Left ventricle myocardium inferior (tissue), 1 donor: Measurements from ENCODE around the gene ANO3. TPM values are rescaled to one million over a fixed set of nuclear protein-coding genes. Genes with fewer than 3 reads are reported as not detected.

Experiments used
- DNase-seq: peaks from one replicate; pipeline ENCODE4 v3.0.0-alpha.2; 2020
- H3K27ac ChIP-seq: fragments of 200-600 bp; replicated peaks from 2 replicates; pipeline ENCODE4 v1.8.0; 2021
- H3K27me3 ChIP-seq: fragments of 200-600 bp; 2 replicates; pipeline ENCODE4 v1.8.0; 2021; ENCODE audit warnings: low read depth
- H3K36me3 ChIP-seq: fragments of 200-600 bp; 2 replicates; pipeline ENCODE4 v1.8.0; 2021
- H3K4me1 ChIP-seq: fragments of 200-600 bp; 2 replicates; pipeline ENCODE4 v1.8.0; 2021
- H3K4me3 ChIP-seq: fragments of 200-600 bp; 2 replicates; pipeline ENCODE4 v1.8.0; 2021; ENCODE audit warnings: mild to moderate bottlenecking, moderate library complexity
- H3K9me3 ChIP-seq: fragments of 200-600 bp; replicated peaks from 2 replicates; pipeline ENCODE4 v1.8.0; 2021
- CTCF ChIP-seq: fragments of 200-600 bp; IDR thresholded peaks from 2 replicates; pipeline ENCODE4 v1.8.0; 2021; ENCODE audit warnings: antibody characterized with exemption, mild to moderate bottlenecking, borderline replicate concordance
- intact Hi-C: fragments of 100-400 bp; cut with micrococcal nuclease; formaldehyde crosslinking; loops from one replicate; pipeline ENCODE4 v1.11.0; 2022
- total RNA-seq: library from RNA; stranded (reverse); fragmentation: NEBNext Ultra II Directional; extraction: Animal tissue kit (Norgen Biotek cat#: 25700); gene quantifications from one replicate; pipeline ENCODE4 v1.2.1, GENCODE V29; 2021
- donor health status: DM: no; HTN: yes; CAD: no; lungs with severe emphysema.

ANO3 gene
- total RNA-seq, 1 donor from 2014 or later, result not detected

- TF ChIP-seq CTCF, result no peak
- DNase-seq, result no peak
- no peaks in the 10 kb centered on the region for H3K36me3 ChIP-seq
- H3K9me3 ChIP-seq, result no peaks in the 10 kb centered on the region
- no peak overlapping the region for H3K4me3 ChIP-seq
- intact Hi-C loops, result no loop called here
- no peak overlapping the region for H3K27ac ChIP-seq
- no peaks in the 10 kb centered on the region for H3K4me1 ChIP-seq
- H3K27me3 ChIP-seq, result no peaks in the 10 kb centered on the region
Observed at GRCh38 chr11:26677566-26677965, 345.6 kb downstream of the ANO3 start.

DNA sequence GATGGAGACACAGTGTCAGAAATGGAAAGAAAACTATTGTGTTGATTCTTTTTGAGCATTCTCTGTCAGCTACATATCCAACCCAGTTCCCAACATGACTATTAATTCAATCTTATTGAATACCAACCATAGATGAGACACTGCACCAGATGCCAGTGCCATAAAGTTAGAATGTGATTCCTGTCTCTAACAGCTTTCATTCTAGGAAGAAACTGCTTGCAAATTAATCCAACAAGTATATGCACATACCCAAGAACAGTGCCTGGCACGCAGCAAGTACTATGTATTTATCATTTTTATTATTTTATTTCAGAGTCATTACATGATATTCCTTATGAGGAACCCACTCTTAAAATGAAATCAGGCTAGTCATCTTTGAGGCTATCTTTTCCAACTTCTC is 355.4 kb downstream of the ANO3 start:
- intact Hi-C loops, result no loop called here

DNA sequence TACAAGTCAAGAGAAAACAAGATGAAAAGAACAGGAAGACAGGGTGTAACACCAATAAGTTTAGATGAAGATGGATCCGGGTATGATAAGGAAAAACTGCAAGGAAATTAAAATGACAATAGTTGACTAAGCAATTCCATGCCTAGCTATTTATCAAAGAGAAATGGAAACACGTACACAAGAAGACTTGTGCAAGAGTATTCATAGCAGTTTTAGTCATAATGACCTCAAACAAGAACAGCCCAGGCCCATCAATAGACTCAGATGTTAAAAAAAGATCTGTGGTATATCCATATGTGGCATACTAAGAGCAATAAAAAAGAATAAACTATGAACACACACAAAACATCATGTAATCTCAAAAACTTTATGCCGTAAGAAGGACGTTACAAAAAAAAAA is 356.8 kb downstream of the ANO3 start:
- TF ChIP-seq CTCF, result no peak
- H3K27me3 ChIP-seq, result no peaks in the 10 kb centered on the region
- no peaks in the 10 kb centered on the region for H3K4me1 ChIP-seq
- intact Hi-C loops, result no loop called here
- DNase-seq, result no peak
- H3K27ac ChIP-seq, result no peak overlapping the region
- H3K4me3 ChIP-seq, result no peak overlapping the region
- no peaks in the 10 kb centered on the region for H3K36me3 ChIP-seq
- no peaks in the 10 kb centered on the region for H3K9me3 ChIP-seq

More for the DNA sequence above, 355.4 kb downstream of the ANO3 start:
- Histone ChIP-seq H3K27me3 (no peaks in the 10 kb centered on the region), H3K27ac (no peak overlapping the region), H3K36me3 (no peaks in the 10 kb centered on the region), H3K4me3 (no peak overlapping the region), H3K9me3 (no peaks in the 10 kb centered on the region), H3K4me1 (no peaks in the 10 kb centered on the region)
- no peak for DNase-seq
- no peak for TF ChIP-seq CTCF

- H3K27me3 ChIP-seq, result no peaks in the 10 kb centered on the region
Observed at GRCh38 chr11:26696330-26696729, 364.4 kb downstream of the ANO3 start.

DNA sequence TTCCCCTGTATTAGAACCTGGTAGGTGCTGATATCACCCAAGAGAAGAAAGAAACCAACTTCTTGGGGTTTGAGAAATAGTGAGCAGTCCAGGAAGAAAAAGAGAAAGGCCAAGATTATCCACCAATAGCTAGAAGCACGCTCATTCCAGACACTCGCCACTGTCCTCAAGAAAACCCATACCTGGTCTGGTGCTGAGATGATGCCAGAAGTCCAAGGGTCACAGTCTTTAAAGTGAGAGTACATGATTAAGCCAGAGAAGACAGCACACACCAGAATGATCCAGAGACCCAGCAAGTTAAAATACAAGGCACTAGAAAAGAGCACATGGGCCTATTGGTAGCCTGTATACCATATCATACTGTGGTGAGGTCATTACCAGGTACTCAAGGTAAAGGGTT is 366.3 kb downstream of the ANO3 start:
- intact Hi-C loops, result no loop called here
- Histone ChIP-seq H3K27me3 (no peaks in the 10 kb centered on the region), H3K4me1 (no peaks in the 10 kb centered on the region), H3K4me3 (no peak overlapping the region), H3K27ac (no peak overlapping the region), H3K36me3 (no peaks in the 10 kb centered on the region), H3K9me3 (no peaks in the 10 kb centered on the region)
- DNase-seq, result no peak
- TF ChIP-seq CTCF, result no peak

More at GRCh38 chr11:26696330-26696729, 364.4 kb downstream of the ANO3 start:
- no peak overlapping the region for H3K27ac ChIP-seq
- no peak for DNase-seq
- intact Hi-C loops, result no loop called here
- no peak overlapping the region for H3K4me3 ChIP-seq
- H3K36me3 ChIP-seq, result no peaks in the 10 kb centered on the region
- no peak for TF ChIP-seq CTCF
- H3K9me3 ChIP-seq, result no peaks in the 10 kb centered on the region
- no peaks in the 10 kb centered on the region for H3K4me1 ChIP-seq
